Measurements from ENCODE around the gene CCNF. TPM values are rescaled to one million over a fixed set of nuclear protein-coding genes. Genes with fewer than 3 reads are reported as not detected.

Gene CCNF
- total RNA-seq, 1 experiment from 2014 or later, result 35.8 TPM

GRCh38 chr16:2486645-2487516, 57.6 kb downstream of the CCNF start:
- no TSS peak for BruUV-seq (replicated peaks)
- TF ChIP-seq CTCF (IDR thresholded peaks at IDR 0.05), result no peak
- TF ChIP-seq TCF7L2 (IDR thresholded peaks at IDR 0.05; ENCODE audit: low read depth, low read length), result no peak
- TF ChIP-seq POLR2AphosphoS5 (IDR thresholded peaks at IDR 0.05; ENCODE audit: low read depth, low read length), result no peak
- TF ChIP-seq REST (IDR thresholded peaks at IDR 0.05; ENCODE audit: insufficient read depth in 1 of 2, low read depth in 2 of 2, low read length in 1 of 2), result no peak
- no peak for TF ChIP-seq SIN3A (IDR thresholded peaks at IDR 0.05; ENCODE audit: borderline replicate concordance, insufficient read depth, low read depth, low read length)
- in situ Hi-C loops (cut with HindIII; ENCODE audit: low pct_unique_long_range_greater_than_20kb, low sequenced_read_pairs), result no loop called here
- H3K27me3 ChIP-seq (ENCODE audit: control insufficient read depth, insufficient read depth, low read length), result no peaks in the 10 kb centered on the region
- no peak overlapping the region for H3K4me3 ChIP-seq (ENCODE audit: low read depth in 2 of 2, low read length in 2 of 2)
- ChIA-PET CTCF (no interaction called here), POLR2A (no interaction called here)
- ATAC-seq (peak; percentile 53), DNase-seq (ENCODE audit: low read depth, low spot score) (no peak)
- peaks cover 8% of the 10 kb centered on the region; the same call in 1 of the 2 replicates for H3K4me1 ChIP-seq (ENCODE audit: control insufficient read depth, insufficient read depth, low read length)
- no peaks in the 10 kb centered on the region for H3K9me3 ChIP-seq (ENCODE audit: control insufficient read depth, insufficient read depth, low read depth, low read length)
- H3K36me3 ChIP-seq (ENCODE audit: control insufficient read depth, insufficient read depth, low read length), result no peaks in the 10 kb centered on the region
- intact Hi-C loops (cut with micrococcal nuclease; ENCODE audit: unreplicated experiment), result no loop called here
- H3K27ac ChIP-seq (ENCODE audit: low read length), result no peak overlapping the region

- no peaks in the 10 kb centered on the region for H3K36me3 ChIP-seq (ENCODE audit: control insufficient read depth, insufficient read depth, low read length)
- no TSS peak for BruUV-seq (replicated peaks)
- intact Hi-C loops (cut with micrococcal nuclease; ENCODE audit: unreplicated experiment), result no loop called here
- DNase-seq (ENCODE audit: low read depth, low spot score), result no peak
- in situ Hi-C loops (cut with HindIII; ENCODE audit: low pct_unique_long_range_greater_than_20kb, low sequenced_read_pairs), result no loop called here
- H3K4me1 ChIP-seq (ENCODE audit: control insufficient read depth, insufficient read depth, low read length), result peaks cover 8% of the 10 kb centered on the region; the same call in 1 of the 2 replicates
- ChIA-PET CTCF (no interaction called here), POLR2A (no interaction called here)
- no peaks in the 10 kb centered on the region for H3K27me3 ChIP-seq (ENCODE audit: control insufficient read depth, insufficient read depth, low read length)
- no peak overlapping the region for H3K4me3 ChIP-seq (ENCODE audit: low read depth in 2 of 2, low read length in 2 of 2)
- TF ChIP-seq POLR2AphosphoS5 (IDR thresholded peaks at IDR 0.05; ENCODE audit: low read depth, low read length), result no peak
- no peaks in the 10 kb centered on the region for H3K9me3 ChIP-seq (ENCODE audit: control insufficient read depth, insufficient read depth, low read depth, low read length)
- H3K27ac ChIP-seq (ENCODE audit: low read length), result no peak overlapping the region
- no peak for ATAC-seq
Measured at GRCh38 chr16:2487517-2487842, 58.2 kb downstream of the CCNF start.

- DNase-seq (ENCODE audit: low read depth, low spot score) (no peak), ATAC-seq (no peak)
- Histone ChIP-seq H3K4me1 (ENCODE audit: control insufficient read depth, insufficient read depth, low read length) (peaks cover 8% of the 10 kb centered on the region; the same call in 1 of the 2 replicates), H3K9me3 (ENCODE audit: control insufficient read depth, insufficient read depth, low read depth, low read length) (no peaks in the 10 kb centered on the region), H3K27me3 (ENCODE audit: control insufficient read depth, insufficient read depth, low read length) (no peaks in the 10 kb centered on the region), H3K4me3 (ENCODE audit: low read depth in 2 of 2, low read length in 2 of 2) (no peak overlapping the region), H3K36me3 (ENCODE audit: control insufficient read depth, insufficient read depth, low read length) (no peaks in the 10 kb centered on the region), H3K27ac (ENCODE audit: low read length) (no peak overlapping the region)
- intact Hi-C loops (cut with micrococcal nuclease; ENCODE audit: unreplicated experiment), result no loop called here
- in situ Hi-C loops (cut with HindIII; ENCODE audit: low pct_unique_long_range_greater_than_20kb, low sequenced_read_pairs), result no loop called here
- TF ChIP-seq CTCF (IDR thresholded peaks at IDR 0.05) (no peak), TCF7L2 (IDR thresholded peaks at IDR 0.05; ENCODE audit: low read depth, low read length) (no peak), SIN3A (IDR thresholded peaks at IDR 0.05; ENCODE audit: borderline replicate concordance, insufficient read depth, low read depth, low read length) (no peak), REST (IDR thresholded peaks at IDR 0.05; ENCODE audit: insufficient read depth in 1 of 2, low read depth in 2 of 2, low read length in 1 of 2) (no peak), POLR2AphosphoS5 (IDR thresholded peaks at IDR 0.05; ENCODE audit: low read depth, low read length) (no peak)
- no TSS peak for BruUV-seq (replicated peaks)
- ChIA-PET POLR2A (no interaction called here), CTCF (interaction anchor here (0.7 kb wide), 1 partner anchor 33 kb away, joined by 6 read pairs; no protein-coding TSS in a partner anchor)
Measured at GRCh38 chr16:2487903-2488531, 58.8 kb downstream of the CCNF start.

Measured in Panc1 (cell line).